ENCODE data around the gene CACNA1A.

- no peak for TF ChIP-seq CTCF (IDR thresholded peaks at IDR 0.05)
- TF ChIP-seq POLR2A (IDR thresholded peaks at IDR 0.05) = no peak
These were observed 236.9 kb downstream of the CACNA1A start for GRCh38 chr19:13269348-13269747.

Measured in heart left ventricle (tissue), 13 donors.